ENCODE results near the gene WNT7A.
"Not testable (repeated sequence)": the region's sequence is repeated elsewhere in the genome, so short reads cannot be mapped to it uniquely, and the experiment has no call there.

WNT7A gene

DNA sequence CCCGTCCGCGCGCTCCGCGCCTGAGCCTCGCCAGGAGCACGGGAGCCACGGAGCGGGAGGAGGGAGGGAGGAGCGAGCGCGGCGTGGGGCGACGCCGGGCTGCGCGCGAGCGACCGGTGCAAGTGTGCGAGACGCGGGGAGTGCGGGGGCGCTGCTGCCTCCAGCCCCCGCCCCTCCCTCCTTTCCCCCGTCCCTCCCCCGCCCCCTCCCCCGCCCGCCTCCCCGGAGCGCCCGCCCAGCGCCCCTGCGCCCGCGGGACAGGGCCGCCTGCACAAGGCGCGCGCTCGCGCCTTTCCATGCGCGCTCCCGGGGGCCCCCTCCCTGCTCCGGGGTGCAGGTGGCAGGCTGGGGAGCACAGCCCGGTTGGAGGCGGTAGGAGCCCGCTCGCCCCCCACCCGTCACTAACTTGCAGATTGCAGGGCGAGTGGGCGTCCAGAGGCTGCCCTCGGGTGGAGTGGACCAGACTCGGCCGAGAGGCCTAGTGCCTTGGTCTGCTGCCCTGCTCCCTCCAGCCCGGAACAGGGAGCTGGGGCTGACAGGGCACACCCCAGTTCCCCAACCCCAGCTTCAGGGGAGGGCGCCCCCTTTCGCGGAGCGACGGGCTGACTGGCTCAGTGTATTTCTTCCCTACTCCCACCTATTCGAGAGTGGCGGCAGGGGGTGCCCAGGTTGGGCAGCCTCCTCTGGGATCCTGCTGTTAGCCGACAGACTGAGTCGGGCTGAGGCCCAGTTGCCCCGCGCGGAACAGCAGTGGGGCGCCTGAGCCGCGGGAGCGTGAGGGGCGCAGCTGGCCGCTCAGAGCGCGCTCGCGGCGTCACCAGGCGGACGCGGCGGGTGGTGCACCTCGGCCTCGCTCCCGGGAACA lies at the start of gene WNT7A:
Gene WNT7A, minus strand, starts transcription at position 126 of the 865 bp plus-strand sequence. CDS start 255 bp downstream, outside the sequence.
- peak; percentile 59 to 61 for DNase-seq

DNA sequence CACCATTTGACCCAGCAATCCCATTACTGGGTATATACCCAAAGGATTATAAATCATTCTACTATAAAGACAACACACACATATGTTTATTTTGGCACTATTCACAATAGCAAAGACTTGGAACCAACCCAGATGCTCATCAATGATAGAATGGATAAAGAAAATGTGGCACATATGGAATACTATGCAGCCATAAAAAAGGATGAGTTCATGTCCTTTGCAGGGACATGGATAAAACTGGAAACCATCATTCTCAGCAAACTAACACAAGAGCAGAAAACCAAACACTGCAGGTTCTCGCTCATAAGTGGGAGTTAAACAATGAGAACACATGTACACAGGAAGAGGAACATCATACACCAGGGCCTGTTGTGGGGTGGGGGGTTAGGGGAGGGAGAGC lies 48.9 kb upstream of the WNT7A start:
- not testable (repeated sequence) for DNase-seq

DNA sequence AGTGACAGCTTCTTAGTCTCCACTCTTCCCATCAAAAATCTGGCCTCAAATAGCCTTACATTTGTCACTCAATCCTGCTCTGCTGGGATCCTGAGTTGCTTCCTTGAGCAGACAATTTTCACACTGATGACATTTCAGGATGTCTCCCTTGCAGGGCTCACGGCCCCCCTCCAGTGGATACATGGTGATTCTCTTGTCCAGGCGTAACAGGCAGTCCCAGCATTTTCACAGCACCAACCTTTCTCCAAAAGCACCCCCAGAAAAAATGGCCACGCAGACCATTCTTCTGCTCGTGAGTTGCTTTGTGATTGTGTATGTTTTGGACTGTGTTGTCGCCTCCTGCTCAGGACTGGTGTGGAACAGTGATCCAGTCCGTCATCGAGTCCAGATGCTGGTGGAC lies 47.4 kb upstream of the WNT7A start:
- no peak for DNase-seq

DNA sequence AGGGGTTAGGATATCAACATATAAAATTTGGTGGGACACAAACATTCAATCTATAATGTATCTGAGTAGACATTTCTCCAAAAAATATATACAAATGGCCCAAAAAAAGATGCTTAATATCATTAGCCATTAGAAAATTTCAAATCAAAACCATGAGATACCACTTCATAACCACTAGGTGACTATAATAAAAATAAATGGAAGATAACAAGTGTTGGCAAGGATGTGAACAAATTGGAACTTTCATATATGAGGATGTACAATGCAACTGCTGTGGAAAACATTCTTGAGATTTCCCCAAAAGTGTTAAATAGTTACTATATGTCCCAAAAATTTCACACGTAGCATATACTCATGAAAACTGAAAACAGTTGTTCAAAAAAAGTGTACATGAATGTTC lies 36.5 kb upstream of the WNT7A start:
- DNase-seq: no peak

DNA sequence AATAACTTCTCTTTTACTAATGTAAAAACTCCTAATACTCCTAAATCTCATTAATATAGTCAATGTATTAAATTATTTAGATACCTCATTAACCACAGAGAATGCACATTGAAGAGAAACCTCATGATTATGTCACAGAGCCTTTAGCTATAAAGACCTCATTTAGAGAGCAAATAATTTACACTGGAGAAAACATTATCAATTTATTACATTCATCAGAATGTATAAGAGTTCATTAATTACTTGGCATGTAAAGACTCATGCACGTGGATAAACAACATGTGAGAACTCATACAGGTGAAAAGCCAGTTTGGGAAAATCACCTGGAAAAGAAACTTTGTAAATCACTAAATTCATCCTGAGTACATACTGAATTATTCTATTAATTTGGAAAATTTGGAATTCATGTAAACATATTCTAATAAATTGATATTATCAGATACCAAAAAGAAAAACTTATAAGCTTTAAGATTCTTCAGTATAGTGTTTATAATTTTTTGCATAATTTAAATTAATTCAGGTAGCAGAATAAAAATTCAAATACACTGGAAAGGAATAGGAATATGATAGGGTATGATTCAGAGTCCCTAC lies 22.9 kb upstream of the WNT7A start:
- DNase-seq: no peak

DNA sequence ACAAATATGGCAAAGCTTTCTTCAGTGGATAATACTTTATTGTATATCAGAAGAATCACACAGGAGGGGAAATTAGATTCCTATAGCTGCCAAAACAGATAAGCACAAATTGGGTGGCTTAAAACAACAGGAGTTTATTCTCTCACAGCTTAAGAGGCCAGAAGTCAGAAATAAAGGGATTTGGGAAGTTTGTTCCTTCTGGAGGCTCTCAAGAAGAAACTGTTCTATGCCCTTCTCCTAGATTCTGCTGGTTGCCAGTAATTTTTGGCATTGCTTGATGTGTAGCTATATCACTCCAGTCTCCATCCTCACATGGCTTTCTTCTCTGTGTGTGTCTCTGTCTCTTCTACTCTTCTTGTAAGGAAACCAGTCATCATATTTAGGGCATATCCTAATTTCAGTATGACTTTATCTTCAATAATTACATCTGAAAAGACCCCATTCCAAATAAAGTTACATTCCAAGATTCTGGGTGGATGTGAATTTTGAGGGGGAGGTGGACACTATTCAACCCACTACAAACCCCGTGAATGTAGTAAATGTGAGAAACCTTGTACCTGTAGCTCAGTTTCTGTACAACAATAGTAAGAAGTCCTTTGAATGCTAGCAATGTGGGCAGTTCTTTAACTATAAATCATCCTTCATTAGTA lies 22.2 kb upstream of the WNT7A start:
- DNase-seq: no peak

DNA sequence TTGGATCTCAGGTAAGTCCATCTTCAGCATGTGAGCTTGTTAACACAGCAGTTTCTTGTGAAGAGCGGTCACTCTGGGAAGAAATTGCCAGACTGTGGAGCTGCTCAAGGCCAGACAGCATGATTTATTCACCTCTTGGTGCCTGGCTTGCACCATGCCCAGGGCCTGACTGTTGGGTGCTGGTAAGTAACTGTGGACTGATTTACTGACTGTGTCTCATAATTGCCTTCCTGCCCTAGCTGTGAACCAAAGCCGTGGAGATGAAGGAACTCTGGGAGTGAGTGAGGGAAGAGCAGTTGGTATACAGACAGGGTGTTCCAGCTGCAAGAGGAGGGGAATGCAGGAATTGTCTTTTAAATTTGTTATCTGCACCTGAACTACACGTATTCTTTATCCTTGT lies 18.5 kb upstream of the WNT7A start:
- no peak for DNase-seq

DNA sequence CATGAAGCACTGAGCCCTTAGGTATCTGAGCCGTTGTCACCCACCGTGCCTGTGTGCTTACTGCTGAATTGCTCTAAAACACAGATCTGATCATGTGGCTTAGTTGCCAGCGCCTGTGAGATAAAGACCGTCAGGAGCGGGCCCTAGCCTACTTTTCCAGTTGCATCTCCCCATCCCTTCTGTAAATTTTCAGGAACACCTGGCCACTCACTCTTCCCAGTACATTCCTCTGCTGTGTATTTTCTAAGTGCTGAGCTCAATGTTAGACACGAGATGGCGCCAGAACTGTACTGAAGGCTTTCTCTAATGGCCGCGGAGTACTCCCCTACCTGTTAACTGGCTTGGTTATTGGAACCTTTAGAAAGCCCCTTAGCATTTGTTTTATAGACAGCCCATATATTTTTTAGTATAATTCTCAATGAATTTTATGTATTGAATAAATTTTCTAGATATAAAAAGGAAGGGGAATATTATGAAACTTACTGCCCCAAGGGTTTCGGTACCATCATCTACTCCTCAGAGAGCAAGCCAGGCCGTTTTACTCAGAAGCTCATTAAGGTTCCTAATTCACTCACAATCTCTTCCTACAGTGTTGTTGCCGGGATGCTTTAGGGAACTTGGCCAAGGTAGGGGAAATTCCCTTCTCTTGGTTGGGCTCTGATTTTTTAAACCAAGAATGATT lies 16.7 kb upstream of the WNT7A start:
- peak in 1 of 2 experiments; percentile 35 for DNase-seq

DNA sequence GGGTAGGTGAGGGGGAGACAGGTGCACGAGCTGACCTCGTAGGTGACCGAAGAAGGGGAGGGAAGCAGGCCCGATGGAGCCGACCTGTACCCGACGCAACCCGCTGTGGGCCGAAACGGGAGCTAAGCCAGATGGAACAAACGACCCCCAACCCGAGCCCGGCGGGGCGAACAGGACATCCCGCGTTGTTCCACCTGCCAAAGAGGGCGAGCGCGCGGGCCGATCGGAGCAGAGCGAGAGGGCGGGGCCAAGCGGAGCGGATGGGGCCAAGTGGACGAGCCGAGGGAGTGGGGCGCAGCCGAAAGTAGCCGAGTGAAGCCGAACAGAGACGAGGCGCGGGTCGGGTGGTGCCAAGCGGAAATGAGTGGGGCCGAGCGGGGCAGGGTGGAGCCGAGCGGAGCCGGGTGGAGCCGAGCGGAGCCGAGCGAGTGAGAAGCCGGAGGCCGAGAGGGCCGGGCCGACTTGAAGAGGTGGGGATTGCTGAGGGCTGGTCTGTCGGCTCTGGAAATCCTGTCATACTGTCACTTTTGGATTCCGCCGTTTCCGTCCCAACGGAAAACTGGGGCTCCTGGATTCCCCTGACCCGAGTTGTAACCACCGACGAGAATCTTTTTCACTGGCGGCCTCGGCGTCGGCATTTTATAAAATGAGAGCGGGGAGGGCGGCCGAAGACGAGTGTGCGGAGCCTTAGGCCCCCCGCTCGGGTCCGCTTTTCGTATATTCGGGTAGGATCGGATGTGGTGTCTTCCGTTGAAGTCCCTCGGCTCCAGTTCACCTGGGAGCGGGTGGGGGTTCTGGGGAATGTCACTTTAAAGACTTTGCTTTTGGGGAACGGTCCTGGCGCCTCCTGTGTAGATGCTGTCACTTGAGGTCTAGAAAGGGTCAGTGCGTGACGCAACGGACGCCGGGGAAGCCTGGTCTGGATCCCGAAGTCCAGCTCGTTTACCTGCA lies 15.6 kb upstream of the WNT7A start:
- peak; percentile 91 for DNase-seq

DNA sequence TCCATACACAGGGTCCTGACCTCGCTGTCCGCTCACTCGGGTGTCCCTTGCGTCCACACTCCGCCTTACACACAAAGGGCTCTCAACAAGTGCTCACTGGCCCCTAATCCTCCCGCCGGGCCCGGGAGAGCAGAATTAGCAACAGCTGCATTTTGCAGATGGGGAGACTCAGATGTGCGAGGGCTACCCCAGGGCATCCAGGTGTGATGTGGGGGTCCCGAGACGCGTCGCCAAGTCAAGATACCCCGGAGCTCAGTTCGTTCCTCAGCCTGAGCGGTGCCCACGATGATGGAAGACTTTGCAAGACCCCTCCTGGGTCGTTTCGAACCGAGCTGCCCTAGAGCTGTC lies 14.9 kb upstream of the WNT7A start:
- DNase-seq: no peak

DNA sequence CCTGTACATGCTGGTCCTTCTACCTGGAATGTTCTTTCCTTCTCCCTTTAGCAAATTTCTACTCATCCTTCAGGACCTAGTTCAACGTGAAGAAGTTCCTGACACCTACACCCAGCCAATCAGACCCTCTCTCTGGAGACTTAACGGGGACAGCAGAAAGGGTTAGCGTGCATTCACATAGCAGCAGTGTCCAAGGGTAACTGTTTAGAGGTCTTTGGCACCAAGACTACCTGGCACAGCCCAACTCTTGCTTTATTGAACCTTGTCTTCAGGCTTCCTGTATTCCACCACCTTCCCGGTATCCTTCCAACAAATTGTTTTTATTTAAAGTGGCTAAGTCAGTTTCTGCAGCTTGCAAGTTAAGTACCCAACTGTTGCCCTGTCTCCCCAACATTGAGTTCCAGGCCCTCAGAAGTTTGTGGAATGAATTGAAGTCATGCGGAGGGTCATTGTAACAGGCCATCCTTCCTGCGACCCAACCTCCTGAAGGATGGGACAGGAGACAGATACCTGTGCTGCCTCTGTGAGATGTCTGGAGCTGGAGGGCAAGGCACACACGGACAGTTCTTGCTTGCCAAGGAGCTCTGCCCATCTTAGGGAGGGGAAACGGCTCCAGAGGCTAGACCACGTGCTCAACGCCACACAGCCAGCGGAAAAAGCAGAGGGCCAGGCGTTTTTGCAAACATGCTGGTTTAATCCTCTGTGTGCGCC lies 14.4 kb upstream of the WNT7A start:
- no peak for DNase-seq

DNA sequence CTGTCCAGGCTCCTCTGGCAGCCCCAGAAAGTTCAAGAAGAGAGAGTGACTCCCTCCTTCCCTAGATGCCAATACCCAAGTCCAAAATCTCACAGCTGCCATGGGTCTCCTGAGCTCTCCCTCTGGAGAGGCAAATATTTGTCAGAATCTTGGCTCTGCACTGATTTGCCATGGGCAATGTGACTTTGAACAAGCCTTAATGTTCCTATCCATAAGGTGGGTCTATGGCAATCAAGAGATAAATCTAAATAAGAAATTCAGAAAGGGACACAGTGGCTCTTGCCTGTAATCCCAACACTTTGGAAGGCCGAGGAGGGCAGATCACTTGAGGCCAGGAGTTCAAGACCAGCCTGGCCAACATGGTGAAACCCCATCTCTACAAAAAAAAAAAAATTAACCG lies 12.4 kb upstream of the WNT7A start:
- DNase-seq: no peak

DNA sequence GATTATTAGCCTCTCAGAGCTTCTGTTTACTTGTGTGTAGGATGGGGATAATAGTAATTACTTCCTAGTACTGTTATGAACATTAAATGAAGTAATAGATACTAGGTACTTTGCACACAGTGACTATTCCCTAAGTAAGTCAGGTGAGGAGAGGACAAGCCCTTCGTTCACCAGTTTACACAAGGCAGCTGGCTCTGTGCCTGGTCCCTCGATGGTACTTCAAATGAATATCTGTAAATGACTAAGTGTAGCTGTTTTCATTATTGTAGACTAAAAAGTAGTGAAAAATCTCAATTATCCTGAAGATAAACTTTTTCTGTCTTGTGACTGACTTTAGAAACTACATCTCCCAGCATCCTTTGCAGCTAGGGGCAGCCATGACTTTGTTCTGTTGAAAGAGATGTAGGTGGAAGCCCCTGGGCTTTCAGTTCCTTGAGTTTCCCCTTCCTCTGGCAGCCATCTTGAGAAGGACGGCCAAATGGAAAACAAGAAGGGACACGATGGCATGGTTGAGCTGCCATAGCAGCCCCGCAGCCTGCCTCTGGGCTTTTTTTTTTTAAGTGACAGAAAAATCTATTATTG lies 11.7 kb upstream of the WNT7A start:
- DNase-seq: no peak

DNA sequence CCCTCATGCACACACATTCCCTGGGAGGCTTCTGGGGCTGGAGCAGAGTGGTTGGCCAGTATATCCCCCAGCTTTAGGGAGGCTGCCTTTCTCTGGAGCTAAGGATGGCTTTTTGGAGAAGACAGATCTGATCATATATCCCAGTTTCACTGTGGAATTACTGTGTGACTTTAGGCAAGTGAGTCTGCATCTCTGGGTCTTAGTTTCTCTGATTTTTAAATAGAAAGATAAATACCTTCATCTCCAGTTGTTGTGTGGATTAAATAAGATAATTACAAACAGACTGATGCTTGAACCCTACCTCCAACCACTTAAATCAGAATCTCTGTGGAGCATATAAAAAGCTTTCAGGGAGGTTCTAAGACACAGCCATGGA lies 11.1 kb upstream of the WNT7A start:
- DNase-seq: no peak

DNA sequence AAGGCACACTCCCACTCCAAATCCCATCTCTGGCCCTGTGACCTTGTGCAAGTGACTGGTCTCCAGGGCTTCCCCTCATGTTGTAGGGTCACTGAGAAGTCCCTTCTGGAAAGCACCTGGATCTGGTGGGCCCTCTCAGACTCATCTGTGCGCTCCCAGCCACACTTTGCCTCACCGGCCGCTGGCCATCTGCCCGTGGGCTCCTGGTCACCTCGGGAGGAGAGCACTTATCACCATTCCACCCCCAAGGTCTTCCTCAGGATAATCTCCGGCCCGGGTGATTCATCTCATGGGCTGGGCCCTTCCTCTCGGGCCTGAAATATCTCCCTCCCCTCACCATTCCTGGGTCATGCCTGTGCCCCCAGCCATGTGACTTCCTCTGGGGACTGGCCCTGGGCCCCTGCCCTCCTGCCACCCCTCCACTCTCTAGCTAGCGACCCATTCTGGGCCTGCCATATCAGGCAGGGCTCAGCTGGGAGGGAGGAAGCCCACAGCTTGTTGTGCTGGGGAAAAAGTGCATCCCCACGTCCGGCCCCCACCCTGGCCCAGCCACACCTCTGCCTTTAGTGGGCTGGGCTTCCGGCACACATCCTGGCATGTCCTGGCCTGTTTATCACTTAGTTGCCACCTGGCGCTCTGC lies 10.6 kb upstream of the WNT7A start:
- DNase-seq: no peak

DNA sequence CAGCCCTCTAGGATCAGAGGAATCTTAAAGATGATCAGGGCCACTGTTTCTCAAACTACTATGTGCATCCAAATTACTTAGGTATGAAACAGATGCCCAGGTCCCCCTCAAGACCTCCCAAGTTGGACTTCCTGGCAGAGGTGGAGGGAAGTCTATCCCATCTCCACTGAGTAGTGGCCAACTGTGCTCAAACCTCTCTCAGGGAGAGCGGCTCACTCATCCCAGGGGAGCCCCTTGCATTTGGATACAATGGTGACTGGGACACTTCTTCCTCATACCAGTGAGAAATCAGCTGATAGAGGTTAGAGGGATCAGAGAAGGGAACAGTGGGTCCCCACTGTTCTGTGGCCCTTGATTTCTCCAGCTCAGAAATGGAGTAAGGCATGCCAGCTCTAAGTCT lies 8.7 kb upstream of the WNT7A start:
- DNase-seq: no peak

DNA sequence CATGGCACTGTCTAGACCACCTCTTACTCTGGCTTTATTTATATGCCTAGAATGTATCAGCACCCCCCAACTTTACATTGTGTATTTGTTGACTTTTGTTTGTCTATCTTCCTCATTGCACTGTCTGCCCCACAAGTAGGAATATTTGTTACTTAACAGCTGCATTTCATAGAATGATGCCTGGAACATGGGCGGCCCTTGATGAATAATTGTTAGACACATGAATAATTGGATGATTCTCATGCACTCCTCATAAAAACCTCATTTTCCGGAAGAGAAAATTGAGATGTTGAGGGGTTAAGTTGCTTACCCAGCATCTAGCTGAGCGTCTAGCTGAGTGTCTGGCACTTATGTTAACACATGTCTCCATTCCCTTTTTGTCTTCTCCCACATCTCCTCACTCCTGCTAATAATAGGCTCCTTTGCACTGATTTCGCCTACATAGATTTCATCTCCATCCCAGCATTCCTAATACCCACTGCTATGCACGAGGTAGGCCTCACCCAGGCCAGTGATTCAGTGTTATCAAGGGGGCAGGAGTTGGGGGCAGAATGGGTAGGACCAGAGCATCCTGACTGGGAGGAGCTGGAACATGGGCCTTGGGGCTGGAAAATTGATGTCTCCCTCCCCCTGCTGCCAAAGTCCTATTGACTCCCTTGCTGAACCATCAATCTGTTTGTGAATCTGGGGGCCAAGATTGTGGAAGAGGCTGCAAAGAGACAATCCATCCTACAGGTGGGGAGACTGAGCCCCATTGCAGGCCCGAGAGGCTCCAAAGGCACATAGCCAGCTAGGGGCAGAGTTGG lies 7.8 kb upstream of the WNT7A start:
- DNase-seq: no peak

DNA sequence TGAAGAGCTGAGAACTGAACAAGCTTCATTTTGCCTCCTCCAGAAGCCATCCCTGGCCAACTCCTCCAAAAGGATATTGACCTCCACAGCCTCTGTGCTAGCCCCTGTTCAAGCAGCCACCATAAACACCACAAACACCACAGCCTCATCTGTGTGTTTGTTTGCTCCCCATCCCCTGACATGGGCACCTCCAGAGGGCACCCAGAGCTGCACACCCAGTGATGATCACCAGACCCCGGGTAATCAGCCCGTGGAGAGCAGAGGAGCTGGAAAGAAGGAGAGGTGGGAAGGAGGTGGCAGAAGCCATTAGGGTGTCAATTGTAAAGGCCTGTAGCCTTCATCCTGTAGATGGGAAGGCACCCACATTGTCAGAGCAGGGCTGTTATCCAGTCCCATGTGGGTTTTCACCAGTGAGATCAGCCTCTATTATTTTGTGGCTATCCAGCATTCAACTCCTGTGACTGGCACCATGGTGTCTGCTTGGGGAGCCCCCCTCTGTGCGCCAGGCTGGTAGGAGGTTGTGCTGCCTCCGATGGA lies 6.8 kb upstream of the WNT7A start:
- DNase-seq: no peak

DNA sequence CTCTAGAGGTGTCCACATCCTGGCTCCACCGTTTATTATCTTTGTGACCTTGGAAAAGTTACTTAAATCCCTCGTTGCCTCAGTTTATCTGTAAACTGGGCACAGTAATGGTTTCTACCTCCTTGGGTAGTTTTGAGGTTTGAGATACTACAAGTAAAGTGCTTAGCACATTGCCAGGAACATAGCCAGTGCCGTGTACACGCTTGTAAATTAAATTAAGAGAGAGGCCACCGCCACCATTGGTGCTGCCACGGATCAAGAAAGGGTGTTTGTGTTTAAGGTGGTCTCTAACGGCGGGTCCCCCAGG lies 5.8 kb upstream of the WNT7A start:
- no peak for DNase-seq
